HG02623 (cell line): ENCODE measurements around the gene PODXL2.

Experiments
- ATAC-seq: cut with Tn5 transposase; IDR thresholded peaks from one replicate; pipeline ENCODE4 v1.9.1; 2021; ENCODE audit warnings: moderate library complexity; ENCODE audit not compliant: unreplicated experiment

Gene PODXL2

GRCh38 chr3:127628788-127629466 is at the start of gene PODXL2:
PODXL2 (plus strand) TSS chr3:127629185; CDS start chr3:127629220, 35 bp downstream.
- ATAC-seq, result no peak

GRCh38 chr3:127580327-127581060 is 48.5 kb upstream of the PODXL2 start:
- no peak for ATAC-seq

- ATAC-seq, result no peak
These were observed 44.3 kb upstream of the PODXL2 start for GRCh38 chr3:127584734-127585133.

- ATAC-seq, result no peak
These were observed 43.7 kb upstream of the PODXL2 start for GRCh38 chr3:127585163-127585812.

- ATAC-seq, result no peak
These were observed 43.1 kb upstream of the PODXL2 start for GRCh38 chr3:127585813-127586413.

- ATAC-seq, result no peak
These were observed 41.1 kb upstream of the PODXL2 start for GRCh38 chr3:127587876-127588275.

- no peak for ATAC-seq
These were observed 40.0 kb upstream of the PODXL2 start for GRCh38 chr3:127588806-127589577.

GRCh38 chr3:127589600-127590281 is 39.2 kb upstream of the PODXL2 start:
- peak; percentile 3 for ATAC-seq

GRCh38 chr3:127590282-127590592 is 38.7 kb upstream of the PODXL2 start:
- peak; percentile 33 for ATAC-seq

GRCh38 chr3:127590593-127591465 is 38.2 kb upstream of the PODXL2 start, which contains the start of gene TPRA1:
TPRA1 (minus strand) TSS chr3:127590733; CDS start chr3:127580146, 10,587 bp downstream.
- ATAC-seq, result peak; percentile 71

- no peak for ATAC-seq
These were observed 35.8 kb upstream of the PODXL2 start for GRCh38 chr3:127593178-127593577.

- ATAC-seq, result no peak
These were observed 33.7 kb upstream of the PODXL2 start for GRCh38 chr3:127595303-127595702.

GRCh38 chr3:127597020-127597771 is 31.8 kb upstream of the PODXL2 start:
- no peak for ATAC-seq

- no peak for ATAC-seq
These were observed 30.0 kb upstream of the PODXL2 start for GRCh38 chr3:127598841-127599570.

GRCh38 chr3:127600749-127601456 is 28.1 kb upstream of the PODXL2 start:
- no peak for ATAC-seq

- ATAC-seq, result no peak
These were observed 24.9 kb upstream of the PODXL2 start for GRCh38 chr3:127604035-127604434.

GRCh38 chr3:127604546-127605165 is 24.3 kb upstream of the PODXL2 start:
- ATAC-seq, result no peak
